ENCODE measurements around the gene GIMAP2. TPM values are rescaled to one million over a fixed set of nuclear protein-coding genes. Genes with fewer than 3 reads are reported as not detected.

The GIMAP2 gene
- polyA plus RNA-seq, 3 donors from 2014 or later: 63.1 to 93.5 (median 79.4) TPM

GRCh38 chr7:150739033-150739432 is 53.5 kb downstream of the GIMAP2 start:
- Mint-ChIP-seq H3K36me3 (peaks cover 47 to 59% (median 52%) of the 10 kb centered on the region in 3 donors), H3K9me3 (no peaks in the 10 kb centered on the region), H3K27ac (peak overlapping the region; percentile 88 to 97 (median 95)), H3K4me1 (peaks cover 64 to 73% of the 10 kb centered on the region in 2 donors), H3K27me3 (ENCODE audit: low read depth in 3 of 3) (peaks cover 0 to 3% (median 0%) of the 10 kb centered on the region in 3 donors), H3K4me3 (peak overlapping the region; percentile 93 to 99 (median 97))
- no peak for DNase-seq

- H3K27me3 Mint-ChIP-seq (ENCODE audit: low read depth in 3 of 3): peaks cover 0 to 5% (median 0%) of the 10 kb centered on the region in 3 donors
- peaks cover 74 to 79% of the 10 kb centered on the region in 2 donors for H3K4me1 Mint-ChIP-seq
- peaks cover 55 to 69% (median 56%) of the 10 kb centered on the region in 3 donors for H3K36me3 Mint-ChIP-seq
- DNase-seq: no peak
- no peaks in the 10 kb centered on the region for H3K9me3 Mint-ChIP-seq
- H3K27ac Mint-ChIP-seq: peak overlapping the region; percentile 88 to 97 (median 93)
- H3K4me3 Mint-ChIP-seq: peak overlapping the region; percentile 93 to 99 (median 97)
Observed at GRCh38 chr7:150740053-150740452, 54.5 kb downstream of the GIMAP2 start.

- Mint-ChIP-seq H3K9me3 (no peaks in the 10 kb centered on the region), H3K27me3 (ENCODE audit: low read depth in 3 of 3) (peaks cover 0 to 7% (median 0%) of the 10 kb centered on the region in 3 donors), H3K4me1 (peaks cover 85 to 86% of the 10 kb centered on the region in 2 donors), H3K4me3 (peak overlapping the region; percentile 65 to 99 (median 97)), H3K27ac (peak overlapping the region; percentile 85 to 97 (median 93)), H3K36me3 (peaks cover 60 to 84% (median 60%) of the 10 kb centered on the region in 3 donors)
- no peak for DNase-seq
Observed at GRCh38 chr7:150742286-150742968, 56.9 kb downstream of the GIMAP2 start.

Other genes starting within 250 kb of the GIMAP2 start
- 10 to 100 TPM in 1 of 3 donors, 1 to 10 TPM in 2; 2.6 to 25.1 (median 5.0) TPM for gene GIMAP8, start 235.1 kb upstream of the GIMAP2 start, polyA plus RNA-seq
- gene GIMAP7, start 170.8 kb upstream of the GIMAP2 start, polyA plus RNA-seq: 100 to 1,000 TPM; 285 to 709 (median 555) TPM
- 100 to 1,000 TPM; 158 to 420 (median 392) TPM for gene GIMAP4, start 118.3 kb upstream of the GIMAP2 start, polyA plus RNA-seq
- gene GIMAP6, start 53.3 kb upstream of the GIMAP2 start, polyA plus RNA-seq: 100 to 1,000 TPM; 119 to 279 (median 173) TPM
- gene GIMAP1, start 30.9 kb downstream of the GIMAP2 start, polyA plus RNA-seq: 10 to 100 TPM; 19.1 to 71.4 (median 25.7) TPM
- gene GIMAP5, start 51.7 kb downstream of the GIMAP2 start, polyA plus RNA-seq: 100 to 1,000 TPM; 123 to 291 (median 123) TPM
- gene TMEM176B, start 114.7 kb downstream of the GIMAP2 start, polyA plus RNA-seq: under 1 TPM in 1 of 3 donors, not detected in 2; 0.87 TPM
- gene TMEM176A, start 115.1 kb downstream of the GIMAP2 start, polyA plus RNA-seq: under 1 TPM in 1 of 3 donors, not detected in 2; 0.97 TPM
- not detected for gene AOC1, start 166.8 kb downstream of the GIMAP2 start, polyA plus RNA-seq

Measured in immature natural killer cell (primary cell).